ENCODE results near the gene PSAPL1.

PSAPL1 gene

GRCh38 chr4:7403001-7403400, 31.7 kb downstream of the PSAPL1 start:
- DNase-seq (ENCODE audit: low read depth, low spot score): no peak
- Histone ChIP-seq H3K9me3 (ENCODE audit: low read depth, low read length) (no peaks in the 10 kb centered on the region), H3K9ac (ENCODE audit: insufficient read length) (no peak overlapping the region), H3K27ac (no peak overlapping the region), H3K36me3 (ENCODE audit: insufficient read depth, low read length) (no peaks in the 10 kb centered on the region), H3K4me3 (no peak overlapping the region)
- TF ChIP-seq POLR2AphosphoS5 (IDR thresholded peaks at IDR 0.05; ENCODE audit: borderline replicate concordance, low read depth, low read length): no peak

GRCh38 chr4:7402526-7402925, 32.2 kb downstream of the PSAPL1 start:
- Histone ChIP-seq H3K27ac (no peak overlapping the region), H3K36me3 (ENCODE audit: insufficient read depth, low read length) (no peaks in the 10 kb centered on the region)
- TF ChIP-seq FOXP2 (optimal IDR thresholded peaks at IDR 0.05; ENCODE audit: control extremely low read depth, extremely low read length, insufficient read depth): no peak
- no peak for TF ChIP-seq EZH2 (IDR thresholded peaks at IDR 0.05)
- TF ChIP-seq POLR2AphosphoS5 (IDR thresholded peaks at IDR 0.05; ENCODE audit: borderline replicate concordance, low read depth, low read length): no peak

GRCh38 chr4:7400671-7401298, 33.9 kb downstream of the PSAPL1 start:
- Histone ChIP-seq H3K9ac (ENCODE audit: insufficient read length) (no peak overlapping the region), H3K4me3 (no peak overlapping the region), H3K9me3 (ENCODE audit: low read depth, low read length) (no peaks in the 10 kb centered on the region), H3K36me3 (ENCODE audit: insufficient read depth, low read length) (no peaks in the 10 kb centered on the region), H3K27ac (no peak overlapping the region)
- no peak for TF ChIP-seq POLR2AphosphoS5 (IDR thresholded peaks at IDR 0.05; ENCODE audit: borderline replicate concordance, low read depth, low read length)
- TF ChIP-seq FOXP2 (optimal IDR thresholded peaks at IDR 0.05; ENCODE audit: control extremely low read depth, extremely low read length, insufficient read depth): no peak
- no peak for TF ChIP-seq EZH2 (IDR thresholded peaks at IDR 0.05)
- no peak for DNase-seq (ENCODE audit: low read depth, low spot score)

More at GRCh38 chr4:7402526-7402925, 32.2 kb downstream of the PSAPL1 start:
- no peak for DNase-seq (ENCODE audit: low read depth, low spot score)
- Histone ChIP-seq H3K4me3 (no peak overlapping the region), H3K9me3 (ENCODE audit: low read depth, low read length) (no peaks in the 10 kb centered on the region), H3K9ac (ENCODE audit: insufficient read length) (no peak overlapping the region)

- H3K4me3 ChIP-seq: no peak overlapping the region
- no peaks in the 10 kb centered on the region for H3K9me3 ChIP-seq (ENCODE audit: low read depth, low read length)
- no peak overlapping the region for H3K27ac ChIP-seq
- no peak overlapping the region for H3K9ac ChIP-seq (ENCODE audit: insufficient read length)
- no peak for DNase-seq (ENCODE audit: low read depth, low spot score)
- TF ChIP-seq FOXP2 (optimal IDR thresholded peaks at IDR 0.05; ENCODE audit: control extremely low read depth, extremely low read length, insufficient read depth): no peak
- no peak for TF ChIP-seq POLR2AphosphoS5 (IDR thresholded peaks at IDR 0.05; ENCODE audit: borderline replicate concordance, low read depth, low read length)
- TF ChIP-seq EZH2 (IDR thresholded peaks at IDR 0.05): no peak
- H3K36me3 ChIP-seq (ENCODE audit: insufficient read depth, low read length): no peaks in the 10 kb centered on the region
These were observed 35.1 kb downstream of the PSAPL1 start for GRCh38 chr4:7399440-7400234.

GRCh38 chr4:7398788-7399439, 35.8 kb downstream of the PSAPL1 start:
- Histone ChIP-seq H3K27ac (no peak overlapping the region), H3K9ac (ENCODE audit: insufficient read length) (no peak overlapping the region), H3K9me3 (ENCODE audit: low read depth, low read length) (no peaks in the 10 kb centered on the region), H3K4me3 (no peak overlapping the region), H3K36me3 (ENCODE audit: insufficient read depth, low read length) (no peaks in the 10 kb centered on the region)
- TF ChIP-seq EZH2 (IDR thresholded peaks at IDR 0.05) (no peak), FOXP2 (optimal IDR thresholded peaks at IDR 0.05; ENCODE audit: control extremely low read depth, extremely low read length, insufficient read depth) (no peak), POLR2AphosphoS5 (IDR thresholded peaks at IDR 0.05; ENCODE audit: borderline replicate concordance, low read depth, low read length) (no peak)
- DNase-seq (ENCODE audit: low read depth, low spot score): no peak

- no peak overlapping the region for H3K27ac ChIP-seq
- TF ChIP-seq POLR2AphosphoS5 (IDR thresholded peaks at IDR 0.05; ENCODE audit: borderline replicate concordance, low read depth, low read length) (no peak), FOXP2 (optimal IDR thresholded peaks at IDR 0.05; ENCODE audit: control extremely low read depth, extremely low read length, insufficient read depth) (no peak), EZH2 (IDR thresholded peaks at IDR 0.05) (no peak)
- no peak for DNase-seq (ENCODE audit: low read depth, low spot score)
- H3K4me3 ChIP-seq: no peak overlapping the region
- H3K9ac ChIP-seq (ENCODE audit: insufficient read length): no peak overlapping the region
- H3K9me3 ChIP-seq (ENCODE audit: low read depth, low read length): no peaks in the 10 kb centered on the region
- H3K36me3 ChIP-seq (ENCODE audit: insufficient read depth, low read length): no peaks in the 10 kb centered on the region
These were observed 36.7 kb downstream of the PSAPL1 start for GRCh38 chr4:7398104-7398423.

GRCh38 chr4:7397206-7398103, 37.3 kb downstream of the PSAPL1 start:
- Histone ChIP-seq H3K27ac (no peak overlapping the region), H3K9me3 (ENCODE audit: low read depth, low read length) (no peaks in the 10 kb centered on the region), H3K9ac (ENCODE audit: insufficient read length) (no peak overlapping the region), H3K36me3 (ENCODE audit: insufficient read depth, low read length) (no peaks in the 10 kb centered on the region), H3K4me3 (no peak overlapping the region)
- TF ChIP-seq POLR2AphosphoS5 (IDR thresholded peaks at IDR 0.05; ENCODE audit: borderline replicate concordance, low read depth, low read length) (no peak), FOXP2 (optimal IDR thresholded peaks at IDR 0.05; ENCODE audit: control extremely low read depth, extremely low read length, insufficient read depth) (no peak), EZH2 (IDR thresholded peaks at IDR 0.05) (no peak)
- DNase-seq (ENCODE audit: low read depth, low spot score): no peak
